OCI-LY1 (cell line): Measurements from ENCODE around the gene PRUNE1.

Source experiments
- EZH2 ChIP-seq: fragments of 200-600 bp; sonication (generic), shearing (Covaris generic); IDR thresholded peaks from 2 replicates; pipeline ENCODE4 v1.8.0; 2017; ENCODE audit warnings: borderline replicate concordance, mixed run types, mild to moderate bottlenecking, antibody characterized with exemption, low read length, moderate library complexity, mixed read lengths
- TF ChIP-seq, protein P1 (sequence below): fragments of 200-600 bp; sonication (generic), shearing (Covaris generic); IDR thresholded peaks from 2 replicates; pipeline ENCODE4 v1.5.1; 2017; ENCODE audit warnings: mild to moderate bottlenecking, antibody characterized with exemption, low read length, moderate library complexity, mixed read lengths

DNA sequence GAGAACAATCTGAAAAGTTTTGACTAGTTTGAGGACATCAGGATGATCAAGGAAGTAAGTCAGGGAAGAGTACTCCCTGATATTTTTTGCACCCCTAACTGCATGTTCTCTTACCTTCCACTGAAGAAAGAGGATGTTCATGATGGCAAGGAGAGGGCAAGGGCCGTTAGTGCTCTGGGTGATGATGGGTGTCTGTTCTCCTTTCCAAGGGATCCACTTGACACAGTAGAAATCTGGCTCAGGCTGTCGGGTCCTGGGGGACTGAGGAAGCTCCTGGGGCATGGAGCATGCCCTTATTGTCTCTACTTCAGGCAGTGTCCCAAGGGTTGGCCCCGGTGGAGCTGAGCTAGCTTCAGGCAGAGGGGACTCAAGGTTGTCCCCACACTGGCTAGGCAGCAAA is 6.2 kb upstream of the PRUNE1 start:
- TF ChIP-seq, protein P1, sequence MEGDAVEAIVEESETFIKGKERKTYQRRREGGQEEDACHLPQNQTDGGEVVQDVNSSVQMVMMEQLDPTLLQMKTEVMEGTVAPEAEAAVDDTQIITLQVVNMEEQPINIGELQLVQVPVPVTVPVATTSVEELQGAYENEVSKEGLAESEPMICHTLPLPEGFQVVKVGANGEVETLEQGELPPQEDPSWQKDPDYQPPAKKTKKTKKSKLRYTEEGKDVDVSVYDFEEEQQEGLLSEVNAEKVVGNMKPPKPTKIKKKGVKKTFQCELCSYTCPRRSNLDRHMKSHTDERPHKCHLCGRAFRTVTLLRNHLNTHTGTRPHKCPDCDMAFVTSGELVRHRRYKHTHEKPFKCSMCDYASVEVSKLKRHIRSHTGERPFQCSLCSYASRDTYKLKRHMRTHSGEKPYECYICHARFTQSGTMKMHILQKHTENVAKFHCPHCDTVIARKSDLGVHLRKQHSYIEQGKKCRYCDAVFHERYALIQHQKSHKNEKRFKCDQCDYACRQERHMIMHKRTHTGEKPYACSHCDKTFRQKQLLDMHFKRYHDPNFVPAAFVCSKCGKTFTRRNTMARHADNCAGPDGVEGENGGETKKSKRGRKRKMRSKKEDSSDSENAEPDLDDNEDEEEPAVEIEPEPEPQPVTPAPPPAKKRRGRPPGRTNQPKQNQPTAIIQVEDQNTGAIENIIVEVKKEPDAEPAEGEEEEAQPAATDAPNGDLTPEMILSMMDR: no peak
- TF ChIP-seq EZH2: no peak
